ENCODE results near the gene NOVA2.

- TF ChIP-seq EZH2phosphoT487 (IDR thresholded peaks at IDR 0.05; ENCODE audit: low read depth, severe bottlenecking, unreplicated experiment) (no peak), CTCF (IDR thresholded peaks at IDR 0.05; ENCODE audit: poor library complexity) (no peak), EZH2 (IDR thresholded peaks at IDR 0.05; ENCODE audit: borderline replicate concordance) (no peak)
These were observed 67.4 kb downstream of the NOVA2 start for GRCh38 chr19:45906221-45906620.

All from hepatocyte (in vitro differentiated cells).